GM12878 (cell line): Measurements from ENCODE around the gene COL26A1. TPM values are rescaled to one million over a fixed set of nuclear protein-coding genes. Genes with fewer than 3 reads are reported as not detected.

Experiments
- ATAC-seq: fragments of 200-7000 bp; cut with Tn5 transposase; 3 replicates; pipeline ENCODE4 v1.9.1; 2020; ENCODE audit warnings: mild to moderate bottlenecking, moderate library complexity
- BruUV-seq: library from RNA; stranded (reverse); fragments of 400-500 nt; replicated peaks from 2 replicates; lab custom pipeline; 2021; lab: Mats Ljungman, UMichigan
- CTCF ChIA-PET: fragments of 300-600 bp; sonication (Branson Sonifier 250); formaldehyde crosslinking; extraction: SDS; loops from one replicate; lab custom pipeline; 2021; ENCODE audit warnings: inconsistent platforms; lab: Yijun Ruan, JAX
- POLR2A ChIA-PET: fragments of 350-600 bp; formaldehyde crosslinking; extraction: SDS; loops from one replicate; lab custom pipeline; 2021; ENCODE audit warnings: inconsistent platforms; lab: Charles Lee
- RAD21 ChIA-PET: fragments of 300-600 bp; sonication (Branson Sonifier 250); formaldehyde crosslinking; loops from one replicate; lab custom pipeline; 2023; ENCODE audit warnings: antibody characterized with exemption; ENCODE audit not compliant: unreplicated experiment; lab: Charles Lee
- SMC1A ChIA-PET: fragments of 300-600 bp; sonication (Branson Sonifier 250); formaldehyde crosslinking; loops from one replicate; lab custom pipeline; 2023; ENCODE audit not compliant: unreplicated experiment, uncharacterized antibody; lab: Charles Lee
- DNase-seq: peaks from one replicate; pipeline ENCODE4 v3.0.0-alpha.2; 2011; ENCODE audit warnings: low read depth, low spot score
- FAIRE-seq: peaks from 3 replicates; lab custom pipeline; 2011; peaks lifted over from hg19 to GRCh38; lab: Jason Lieb, UNC
- H2AFZ ChIP-seq: 2 replicates; pipeline ENCODE4 v1.6.0; 2011; ENCODE audit warnings: low read depth, low read length, control low read depth; ENCODE audit not compliant: control insufficient read depth
- H3K27ac ChIP-seq: 2 replicates; pipeline ENCODE4 v1.5.1; 2011; ENCODE audit warnings: control low read depth; ENCODE audit not compliant: control insufficient read depth, insufficient read depth
- H3K27me3 ChIP-seq, 2 experiments: replicated peaks in 1 of 2; 2 replicates each; pipeline versions ENCODE4 v1.6.0 to v1.6.1; 2011; ENCODE audit warnings: low read length in 1 of 2; ENCODE audit not compliant: control insufficient read depth in 2 of 2, insufficient read depth in 2 of 2
- H3K36me3 ChIP-seq, 2 experiments: 2 replicates each; pipeline ENCODE4 v1.5.1; 2011; ENCODE audit warnings: low read length in 1 of 2; ENCODE audit not compliant: control insufficient read depth in 2 of 2, insufficient read depth in 2 of 2
- H3K4me1 ChIP-seq: 2 replicates; pipeline ENCODE4 v1.6.1; 2011; ENCODE audit warnings: mild to moderate bottlenecking, low read length, moderate library complexity, mixed read lengths; ENCODE audit not compliant: control insufficient read depth, insufficient read depth
- H3K4me2 ChIP-seq: 2 replicates; pipeline ENCODE4 v1.6.0; 2011; ENCODE audit warnings: control low read depth; ENCODE audit not compliant: control insufficient read depth, insufficient read depth
- H3K4me3 ChIP-seq: fragments of 200-600 bp; sonication (generic); 2 replicates; pipeline ENCODE4 v1.5.1; 2016
- H3K79me2 ChIP-seq: 2 replicates; pipeline ENCODE4 v1.6.0; 2011; ENCODE audit warnings: low read length; ENCODE audit not compliant: control insufficient read depth, insufficient read depth
- H3K9ac ChIP-seq: 2 replicates; pipeline ENCODE4 v1.8.0; 2011; ENCODE audit warnings: low read length, control low read depth, mixed read lengths; ENCODE audit not compliant: control insufficient read depth, insufficient read depth
- H3K9me3 ChIP-seq: replicated peaks from 3 replicates; pipeline ENCODE4 v1.5.1; 2011; ENCODE audit warnings: mild to moderate bottlenecking, low read length; ENCODE audit not compliant: control insufficient read depth, insufficient read depth
- H4K20me1 ChIP-seq: 2 replicates; pipeline ENCODE4 v1.6.0; 2011; ENCODE audit not compliant: control insufficient read depth, insufficient read depth
- DPF2 ChIP-seq: fragments of 450-650 bp; IDR thresholded peaks from 2 replicates; pipeline ENCODE4 v1.6.1; 2017; ENCODE audit warnings: mild to moderate bottlenecking
- ESRRA ChIP-seq: IDR thresholded peaks from 2 replicates; pipeline ENCODE4 v1.6.1; 2012; ENCODE audit warnings: mild to moderate bottlenecking, low read length, improper control_type of control experiment
- IKZF1 ChIP-seq: fragments of 450-650 bp; conservative IDR thresholded peaks from 2 replicates; pipeline ENCODE4 v1.6.1; 2017; ENCODE audit warnings: antibody characterized with exemption, mild to moderate bottlenecking
- MEF2A ChIP-seq: IDR thresholded peaks from 2 replicates; pipeline ENCODE4 v1.6.1; 2011; ENCODE audit warnings: low read depth, mild to moderate bottlenecking, low read length, moderate library complexity; ENCODE audit not compliant: insufficient read depth
- PAX5 ChIP-seq: IDR thresholded peaks from 2 replicates; pipeline ENCODE4 v1.6.1; 2011; ENCODE audit warnings: low read depth, low read length, borderline replicate concordance
- PBX3 ChIP-seq: IDR thresholded peaks from 2 replicates; pipeline ENCODE4 v1.6.1; 2011; ENCODE audit warnings: mild to moderate bottlenecking, low read depth, low read length, moderate library complexity; ENCODE audit not compliant: insufficient replicate concordance
- POLR2AphosphoS2 ChIP-seq: IDR thresholded peaks from 2 replicates; pipeline ENCODE4 v1.6.1; 2011; ENCODE audit warnings: low read depth, mild to moderate bottlenecking, low read length, improper control_type of control experiment, moderate library complexity
- SIX5 ChIP-seq: IDR thresholded peaks from 2 replicates; pipeline ENCODE4 v1.6.1; 2011; ENCODE audit warnings: mild to moderate bottlenecking, low read depth, low read length, moderate library complexity; ENCODE audit not compliant: severe bottlenecking
- SMC3 ChIP-seq: IDR thresholded peaks from 2 replicates; pipeline ENCODE4 v1.6.1; 2011; ENCODE audit warnings: low read length, improper control_type of control experiment, borderline replicate concordance
- STAT3 ChIP-seq: IDR thresholded peaks from 2 replicates; pipeline ENCODE4 v1.6.1; 2011; ENCODE audit warnings: low read depth, low read length, improper control_type of control experiment
- TBL1XR1 ChIP-seq: IDR thresholded peaks from 2 replicates; pipeline ENCODE4 v1.6.1; 2012; ENCODE audit warnings: low read depth, low read length, improper control_type of control experiment
- ZNF622 ChIP-seq: fragments of 450-650 bp; IDR thresholded peaks from 2 replicates; pipeline ENCODE4 v1.6.1; 2017; ENCODE audit warnings: mild to moderate bottlenecking, inconsistent platforms
- WGBS: methylation state at CpG from one replicate; pipeline ENCODE4 v1.1.6; 2016; ENCODE audit warnings: low lambda C conversion rate; ENCODE audit not compliant: insufficient replicate concordance, insufficient coverage; ENCODE audit errors: missing lambda C conversion rate; 5-methylcytosine and 5-hydroxymethylcytosine counted together
- in situ Hi-C: fragments of 300-500 bp; cut with MboI; formaldehyde crosslinking; loops from 9 replicates; pipeline ENCODE4 v1.14.3; 2018; ENCODE audit warnings: mixed read lengths
- intact Hi-C: fragments of 100-400 bp; cut with micrococcal nuclease; formaldehyde crosslinking; loops from one replicate; pipeline ENCODE4 v1.14.2; 2022; ENCODE audit not compliant: unreplicated experiment
- polyA plus RNA-seq, 11 experiments: library from polyadenylated mRNA; depleted of rRNA in 4 of 11; unstranded in 6 of 11; stranded (reverse) in 5 of 11; fragments of >200 nt; fragmentation: Nextera tagmentation in 4 of 11; fragmentation: Illumina TruSeq in 1 of 11; extraction: Ambion mirVana in 4 of 11; extraction: Trizol in 1 of 11; gene quantifications; 1 replicate in 1 of 11; 2 replicates in 10 of 11; pipeline versions ENCODE4 v1.2.1 to v1.2.3, GENCODE V29; 2011 to 2016; ENCODE audit warnings: inconsistent platforms in 2 of 11, missing spikeins in 2 of 11, low read depth in 1 of 11
- total RNA-seq, 4 experiments: library from RNA; depleted of rRNA in 3 of 4; stranded (reverse); fragments of >200 nt in 3 of 4; fragmentation: Illumina TruSeq in 1 of 4; extraction: Trizol in 1 of 4; gene quantifications; 2 replicates each; pipeline versions ENCODE4 v1.2.1 to v1.2.3, GENCODE V29; 2013 to 2021

Gene COL26A1
- total and polyA plus RNA-seq, 10 of the 15 experiments (the other 5 are each of a cell fraction or from before 2014, with no cell fraction given) = 0.08 TPM; not detected in 9

- TF ChIP-seq PAX5 (no peak), IKZF1 (no peak)
These were observed 145.1 kb downstream of the COL26A1 start (continued) for GRCh38 chr7:101507791-101508252.

- peaks cover 0 to 1% of the 10 kb centered on the region in 2 experiments; a peak in 2 of 4 replicates for H3K27me3 ChIP-seq
- H3K36me3 ChIP-seq = no peaks in the 10 kb centered on the region
- no peak for TF ChIP-seq STAT3
- TF ChIP-seq DPF2 = no peak
- no peak for TF ChIP-seq ZNF622
- no peak for TF ChIP-seq SIX5
- no peak for TF ChIP-seq POLR2AphosphoS2
- TF ChIP-seq PBX3 = no peak
- TF ChIP-seq MEF2A = no peak
- TF ChIP-seq SMC3 = no peak
- no peak for TF ChIP-seq ESRRA
- TF ChIP-seq TBL1XR1 = no peak
- WGBS = 37% methylated on average over 5 of the region's 5 CpGs
- ChIA-PET RAD21 (no interaction called here), POLR2A (no interaction called here), CTCF (interaction anchor here (1.2 kb wide), 1 partner anchor 226 kb away, joined by 3 read pairs; no protein-coding TSS in a partner anchor), SMC1A (no interaction called here)
- no peak overlapping the region for H3K4me3 ChIP-seq
- no peak overlapping the region for H2AFZ ChIP-seq
- DNase-seq (no peak), ATAC-seq (no peak), FAIRE-seq (no peak)
- intact Hi-C loops (no loop called here), in situ Hi-C loops (no loop called here)
- H3K4me1 ChIP-seq = no peaks in the 10 kb centered on the region
- no peaks in the 10 kb centered on the region for H4K20me1 ChIP-seq
- H3K4me2 ChIP-seq = no peak overlapping the region
- H3K27ac ChIP-seq = no peak overlapping the region
- no peaks in the 10 kb centered on the region for H3K79me2 ChIP-seq
- no peak overlapping the region for H3K9ac ChIP-seq
- H3K9me3 ChIP-seq = no peaks in the 10 kb centered on the region
- BruUV-seq = no TSS peak
These were observed 147.6 kb downstream of the COL26A1 start for GRCh38 chr7:101510297-101510696.
